Liver (tissue), 9 donors: ENCODE data around the gene EMID1. TPM values are rescaled to one million over a fixed set of nuclear protein-coding genes. Genes with fewer than 3 reads are reported as not detected.

Experiments
- DNase-seq: peaks from one replicate; pipeline ENCODE4 v3.0.0-alpha.2; 2017; ENCODE audit warnings: low spot score
- H3K27ac ChIP-seq, 2 donors: one replicate each; pipeline ENCODE4 v1.7.0; 2013; ENCODE audit warnings: inconsistent platforms in 2 of 2, low read length in 2 of 2, control low read depth in 1 of 2, low read depth in 1 of 2, mild to moderate bottlenecking in 1 of 2
- H3K27me3 ChIP-seq, 4 donors: one replicate each; pipeline versions ENCODE4 v1.6.1 to v1.7.0; 2013; ENCODE audit warnings: low read length in 3 of 4, inconsistent platforms in 1 of 4, mild to moderate bottlenecking in 1 of 4, moderate library complexity in 1 of 4; ENCODE audit not compliant: control insufficient read depth in 4 of 4, insufficient read depth in 4 of 4
- H3K36me3 ChIP-seq, 4 donors: one replicate each; pipeline versions ENCODE4 v1.6.1 to v1.7.0; 2013; ENCODE audit warnings: low read length in 3 of 4, mild to moderate bottlenecking in 3 of 4, low read depth in 1 of 4, moderate library complexity in 1 of 4; ENCODE audit not compliant: control insufficient read depth in 4 of 4, insufficient read depth in 3 of 4
- H3K4me1 ChIP-seq, 4 donors: one replicate each; pipeline versions ENCODE4 v1.6.1 to v1.7.0; 2013; ENCODE audit warnings: low read length in 3 of 4, mild to moderate bottlenecking in 3 of 4, moderate library complexity in 1 of 4; ENCODE audit not compliant: control insufficient read depth in 4 of 4, insufficient read depth in 4 of 4
- H3K4me3 ChIP-seq, 3 donors: one replicate each; pipeline versions ENCODE4 v1.6.1 to v1.7.0; 2013; ENCODE audit warnings: low read length in 3 of 3, control low read depth in 1 of 3, low read depth in 1 of 3, mild to moderate bottlenecking in 1 of 3
- H3K9ac ChIP-seq, 2 donors: one replicate each; pipeline ENCODE4 v1.7.0; 2013; ENCODE audit warnings: low read length in 2 of 2, mild to moderate bottlenecking in 2 of 2, moderate library complexity in 2 of 2, control low read depth in 1 of 2, low read depth in 1 of 2
- H3K9me3 ChIP-seq, 4 donors: one replicate each; pipeline versions ENCODE4 v1.6.1 to v1.7.0; 2013; ENCODE audit warnings: low read length in 3 of 4; ENCODE audit not compliant: control insufficient read depth in 4 of 4
- ATF3 ChIP-seq: IDR thresholded peaks from 2 replicates; pipeline ENCODE4 v1.6.1; 2016; ENCODE audit warnings: antibody characterized with exemption
- EGR1 ChIP-seq, 2 donors: IDR thresholded peaks; 2 replicates each; pipeline ENCODE4 v1.6.1; 2016 to 2018; ENCODE audit warnings: antibody characterized with exemption in 2 of 2, low read depth in 2 of 2
- FOXA1 ChIP-seq: IDR thresholded peaks from 2 replicates; pipeline ENCODE4 v1.6.1; 2016; ENCODE audit warnings: antibody characterized with exemption
- FOXA2 ChIP-seq: IDR thresholded peaks from 2 replicates; pipeline ENCODE4 v1.6.1; 2016; ENCODE audit warnings: antibody characterized with exemption
- GABPA ChIP-seq, 2 donors: IDR thresholded peaks in 1 of 2; conservative IDR thresholded peaks in 1 of 2; 2 replicates each; pipeline ENCODE4 v1.6.1; 2016; ENCODE audit warnings: antibody characterized with exemption in 2 of 2, mild to moderate bottlenecking in 1 of 2, moderate library complexity in 1 of 2
- HNF4A ChIP-seq, 2 donors: conservative IDR thresholded peaks; 2 replicates each; pipeline ENCODE4 v1.6.1; 2016; ENCODE audit warnings: antibody characterized with exemption in 2 of 2, mild to moderate bottlenecking in 2 of 2
- HNF4G ChIP-seq: IDR thresholded peaks from 2 replicates; pipeline ENCODE4 v1.6.1; 2016; ENCODE audit warnings: antibody characterized with exemption
- NR2F2 ChIP-seq: IDR thresholded peaks from 2 replicates; pipeline ENCODE4 v1.6.1; 2016; ENCODE audit warnings: antibody characterized with exemption
- RAD21 ChIP-seq, 2 donors: IDR thresholded peaks; 2 replicates each; pipeline ENCODE4 v1.6.1; 2016; ENCODE audit warnings: antibody characterized with exemption in 2 of 2, mild to moderate bottlenecking in 2 of 2
- RXRA ChIP-seq, 2 donors: IDR thresholded peaks; 2 replicates each; pipeline ENCODE4 v1.6.1; 2017 to 2018; ENCODE audit warnings: antibody characterized with exemption in 2 of 2, mild to moderate bottlenecking in 1 of 2
- SP1 ChIP-seq: IDR thresholded peaks from 2 replicates; pipeline ENCODE4 v1.6.1; 2018; ENCODE audit warnings: antibody characterized with exemption, mild to moderate bottlenecking
- TAF1 ChIP-seq: conservative IDR thresholded peaks from 2 replicates; pipeline ENCODE4 v1.6.1; 2016; ENCODE audit warnings: antibody characterized with exemption, mild to moderate bottlenecking
- YY1 ChIP-seq: IDR thresholded peaks from 2 replicates; pipeline ENCODE4 v1.6.1; 2016; ENCODE audit warnings: antibody characterized with exemption, mild to moderate bottlenecking
- ZBTB33 ChIP-seq: IDR thresholded peaks from 2 replicates; pipeline ENCODE4 v1.6.1; 2016; ENCODE audit warnings: antibody characterized with exemption
- WGBS: extraction: QIAGEN DNeasy Blood & Tissue Kit; methylation state at CpG from one replicate; pipeline ENCODE4 v1.1.7; 2013; 5-methylcytosine and 5-hydroxymethylcytosine counted together
- polyA plus RNA-seq, 2 donors: library from polyadenylated mRNA; stranded (reverse) in 1 of 2; unstranded in 1 of 2; fragments of 200-250 nt in 1 of 2; fragments of >200 nt in 1 of 2; fragmentation: Nextera tagmentation in 1 of 2; extraction: Ambion mirVana in 1 of 2; gene quantifications; one replicate each; pipeline versions ENCODE4 v1.2.1 to v1.2.3, GENCODE V29; 2013 to 2015
- total RNA-seq, 2 donors: library from RNA; depleted of rRNA; stranded (reverse); fragments of >200 nt; gene quantifications; one replicate each; pipeline ENCODE4 v1.2.3, GENCODE V29; 2014
- TF ChIP-seq, protein P1 (sequence below): fragments of 150-350 bp; IDR thresholded peaks from 2 replicates; pipeline ENCODE4 v1.5.1; 2017; ENCODE audit warnings: improper control_type of control experiment, low read depth, low read length; ENCODE audit not compliant: missing input control
- TF ChIP-seq, protein P2 (sequence below): IDR thresholded peaks from 2 replicates; pipeline ENCODE4 v1.6.1; 2016; ENCODE audit warnings: antibody characterized with exemption, mild to moderate bottlenecking
- donor health status: healthy.
- donor health status: healthy.
- donor health status: healthy.
- donor health status: healthy.
- donor health status: healthy.

The EMID1 gene
- total and polyA plus RNA-seq, 4 donors = 0.89 to 8.9 (median 2.1) TPM

GRCh38 chr22:29224859-29225410 lies 19.2 kb downstream of the EMID1 start:
- H3K36me3 ChIP-seq = no peaks in the 10 kb centered on the region
- peak overlapping the region in 1 of 2 donors; percentile 48 for H3K27ac ChIP-seq
- H3K9me3 ChIP-seq = no peaks in the 10 kb centered on the region
- H3K4me3 ChIP-seq = no peak overlapping the region
- DNase-seq = no peak
- H3K9ac ChIP-seq = no peak overlapping the region
- no peaks in the 10 kb centered on the region for H3K27me3 ChIP-seq
- TF ChIP-seq RXRA (IDR thresholded peaks at IDR 0.05) (no peak), FOXA2 (no peak), RAD21 (IDR thresholded peaks at IDR 0.05) (no peak), YY1 (no peak), ZBTB33 (no peak), HNF4G (no peak), GABPA (IDR thresholded peaks at IDR 0.05 in 1 of 2, conservative IDR thresholded peaks at IDR 0.05 in 1 of 2) (no peak), ATF3 (no peak), NR2F2 (no peak), FOXA1 (no peak), SP1 (no peak), TAF1 (no peak), EGR1 (IDR thresholded peaks at IDR 0.05; ENCODE audit: low read depth in 2 of 2) (no peak), HNF4A (conservative IDR thresholded peaks at IDR 0.05) (no peak)
- TF ChIP-seq, protein P1, sequence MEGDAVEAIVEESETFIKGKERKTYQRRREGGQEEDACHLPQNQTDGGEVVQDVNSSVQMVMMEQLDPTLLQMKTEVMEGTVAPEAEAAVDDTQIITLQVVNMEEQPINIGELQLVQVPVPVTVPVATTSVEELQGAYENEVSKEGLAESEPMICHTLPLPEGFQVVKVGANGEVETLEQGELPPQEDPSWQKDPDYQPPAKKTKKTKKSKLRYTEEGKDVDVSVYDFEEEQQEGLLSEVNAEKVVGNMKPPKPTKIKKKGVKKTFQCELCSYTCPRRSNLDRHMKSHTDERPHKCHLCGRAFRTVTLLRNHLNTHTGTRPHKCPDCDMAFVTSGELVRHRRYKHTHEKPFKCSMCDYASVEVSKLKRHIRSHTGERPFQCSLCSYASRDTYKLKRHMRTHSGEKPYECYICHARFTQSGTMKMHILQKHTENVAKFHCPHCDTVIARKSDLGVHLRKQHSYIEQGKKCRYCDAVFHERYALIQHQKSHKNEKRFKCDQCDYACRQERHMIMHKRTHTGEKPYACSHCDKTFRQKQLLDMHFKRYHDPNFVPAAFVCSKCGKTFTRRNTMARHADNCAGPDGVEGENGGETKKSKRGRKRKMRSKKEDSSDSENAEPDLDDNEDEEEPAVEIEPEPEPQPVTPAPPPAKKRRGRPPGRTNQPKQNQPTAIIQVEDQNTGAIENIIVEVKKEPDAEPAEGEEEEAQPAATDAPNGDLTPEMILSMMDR = no peak
- TF ChIP-seq, protein P2, sequence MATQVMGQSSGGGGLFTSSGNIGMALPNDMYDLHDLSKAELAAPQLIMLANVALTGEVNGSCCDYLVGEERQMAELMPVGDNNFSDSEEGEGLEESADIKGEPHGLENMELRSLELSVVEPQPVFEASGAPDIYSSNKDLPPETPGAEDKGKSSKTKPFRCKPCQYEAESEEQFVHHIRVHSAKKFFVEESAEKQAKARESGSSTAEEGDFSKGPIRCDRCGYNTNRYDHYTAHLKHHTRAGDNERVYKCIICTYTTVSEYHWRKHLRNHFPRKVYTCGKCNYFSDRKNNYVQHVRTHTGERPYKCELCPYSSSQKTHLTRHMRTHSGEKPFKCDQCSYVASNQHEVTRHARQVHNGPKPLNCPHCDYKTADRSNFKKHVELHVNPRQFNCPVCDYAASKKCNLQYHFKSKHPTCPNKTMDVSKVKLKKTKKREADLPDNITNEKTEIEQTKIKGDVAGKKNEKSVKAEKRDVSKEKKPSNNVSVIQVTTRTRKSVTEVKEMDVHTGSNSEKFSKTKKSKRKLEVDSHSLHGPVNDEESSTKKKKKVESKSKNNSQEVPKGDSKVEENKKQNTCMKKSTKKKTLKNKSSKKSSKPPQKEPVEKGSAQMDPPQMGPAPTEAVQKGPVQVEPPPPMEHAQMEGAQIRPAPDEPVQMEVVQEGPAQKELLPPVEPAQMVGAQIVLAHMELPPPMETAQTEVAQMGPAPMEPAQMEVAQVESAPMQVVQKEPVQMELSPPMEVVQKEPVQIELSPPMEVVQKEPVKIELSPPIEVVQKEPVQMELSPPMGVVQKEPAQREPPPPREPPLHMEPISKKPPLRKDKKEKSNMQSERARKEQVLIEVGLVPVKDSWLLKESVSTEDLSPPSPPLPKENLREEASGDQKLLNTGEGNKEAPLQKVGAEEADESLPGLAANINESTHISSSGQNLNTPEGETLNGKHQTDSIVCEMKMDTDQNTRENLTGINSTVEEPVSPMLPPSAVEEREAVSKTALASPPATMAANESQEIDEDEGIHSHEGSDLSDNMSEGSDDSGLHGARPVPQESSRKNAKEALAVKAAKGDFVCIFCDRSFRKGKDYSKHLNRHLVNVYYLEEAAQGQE = no peak
- peaks cover 0 to 11% (median 9%) of the 10 kb centered on the region in 4 donors for H3K4me1 ChIP-seq
- 93% methylated on average over 7 of the region's 7 CpGs for WGBS
